Measurements from ENCODE around the gene NAV3.

DNA sequence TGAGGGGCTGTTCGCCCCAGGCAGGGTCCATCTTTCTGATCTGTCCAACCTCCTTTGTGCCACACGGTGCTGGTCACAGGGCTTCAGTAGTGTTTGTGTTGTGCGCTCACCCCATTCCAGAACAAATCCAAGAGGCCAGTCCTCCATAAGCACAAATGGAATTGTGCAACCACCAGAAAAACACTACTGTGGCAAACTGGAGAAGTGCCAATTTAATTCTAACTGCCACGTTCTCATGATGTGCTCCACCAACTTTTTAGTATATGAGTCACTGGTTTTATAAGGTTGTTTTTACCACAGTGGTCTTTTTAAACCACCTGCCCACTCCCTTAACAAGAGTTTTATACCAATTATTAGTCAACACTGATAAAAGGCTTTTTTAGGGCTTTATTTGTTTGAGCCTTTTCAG lies 380.2 kb downstream of the NAV3 start:
- TF ChIP-seq POLR2AphosphoS5 (IDR thresholded peaks at IDR 0.05) (no peak), POLR2A (IDR thresholded peaks at IDR 0.05) (no peak)

All from sigmoid colon (tissue), 4 donors.